ENCODE measurements around the gene CD6. TPM values are rescaled to one million over a fixed set of nuclear protein-coding genes. Genes with fewer than 3 reads are reported as not detected.
A peak's percentile ranks its signal among the peaks of the same experiment; 100 is the strongest.

Gene CD6
- total RNA-seq, 1 experiment from 2014 or later, result 1.4 TPM

- H3K4me3 ChIP-seq (replicated peaks in 1 of 2; ENCODE audit: low read depth in 1 of 2, low read length in 2 of 2), result no peak overlapping the region
Measured at GRCh38 chr11:61007383-61007955, 36.0 kb downstream of the CD6 start.

GRCh38 chr11:61007956-61008896 is 36.7 kb downstream of the CD6 start:
- Histone ChIP-seq H3K4me3 (replicated peaks in 1 of 2; ENCODE audit: low read depth in 1 of 2, low read length in 2 of 2) (no peak overlapping the region), H4K20me1 (ENCODE audit: insufficient read depth) (no peaks in the 10 kb centered on the region), H2AFZ (ENCODE audit: low read depth, low read length, poor library complexity, severe bottlenecking) (no peak overlapping the region), H3K27me3 (ENCODE audit: insufficient read depth, low read length) (peaks cover 7% of the 10 kb centered on the region; the same call in 1 of the 2 replicates), H3K9me3 (ENCODE audit: control insufficient read depth in 1 of 2, insufficient read depth in 1 of 2, low read depth in 1 of 2, low read length in 2 of 2) (no peaks in the 10 kb centered on the region), H3K9ac (ENCODE audit: low read length) (no peak overlapping the region), H3K9me2 (ENCODE audit: insufficient read depth) (no peaks in the 10 kb centered on the region), H3K4me1 (ENCODE audit: control insufficient read depth in 1 of 2, insufficient read depth in 2 of 2, low read length in 2 of 2) (no peaks in the 10 kb centered on the region), H3K27ac (ENCODE audit: low read depth, low read length) (no peak overlapping the region), H3K36me3 (ENCODE audit: control insufficient read depth in 1 of 2, insufficient read depth in 2 of 2, low read length in 2 of 2) (no peaks in the 10 kb centered on the region), H3K79me2 (ENCODE audit: insufficient read depth, low read length) (no peaks in the 10 kb centered on the region), H3K4me2 (ENCODE audit: low read length) (no peak overlapping the region)
- RAD21 ChIA-PET (ENCODE audit: low non-redundant PET in 1 of 2, low total read pairs in 2 of 2, uncharacterized antibody in 2 of 2, unreplicated experiment in 2 of 2), result no interaction called here
- no peak for TF ChIP-seq YY1 (IDR thresholded peaks at IDR 0.05; ENCODE audit: extremely low read depth, insufficient replicate concordance, low read depth, low read length)
- no peak for TF ChIP-seq SRF (IDR thresholded peaks at IDR 0.05; ENCODE audit: low read depth)
- no peak for TF ChIP-seq RAD21 (IDR thresholded peaks at IDR 0.05; ENCODE audit: low read depth)
- no peak for TF ChIP-seq FOSL1 (IDR thresholded peaks at IDR 0.05; ENCODE audit: low read depth)
- no peak for TF ChIP-seq REST (IDR thresholded peaks at IDR 0.05; ENCODE audit: low read depth)
- TF ChIP-seq ELF1 (IDR thresholded peaks at IDR 0.05; ENCODE audit: borderline replicate concordance, low read depth), result no peak
- TF ChIP-seq, protein P1, sequence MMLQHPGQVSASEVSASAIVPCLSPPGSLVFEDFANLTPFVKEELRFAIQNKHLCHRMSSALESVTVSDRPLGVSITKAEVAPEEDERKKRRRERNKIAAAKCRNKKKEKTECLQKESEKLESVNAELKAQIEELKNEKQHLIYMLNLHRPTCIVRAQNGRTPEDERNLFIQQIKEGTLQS (IDR thresholded peaks at IDR 0.05), result no peak
- no peak for TF ChIP-seq JUND (IDR thresholded peaks at IDR 0.05)
- no peak for TF ChIP-seq SP1 (IDR thresholded peaks at IDR 0.05; ENCODE audit: low read depth)
- CTCF ChIA-PET, result no interaction called here
- ATAC-seq, result peak; percentile 36; the same call in 1 of the 2 replicates
- DNase-seq (ENCODE audit: low read depth, low spot score), result no peak
- POLR2A ChIA-PET, result no interaction called here
- intact Hi-C loops (cut with micrococcal nuclease), result no loop called here
- BruUV-seq (replicated peaks), result no TSS peak

More at GRCh38 chr11:61007383-61007955, 36.0 kb downstream of the CD6 start:
- RAD21 ChIA-PET (ENCODE audit: low non-redundant PET in 1 of 2, low total read pairs in 2 of 2, uncharacterized antibody in 2 of 2, unreplicated experiment in 2 of 2), result no interaction called here
- Histone ChIP-seq H3K79me2 (ENCODE audit: insufficient read depth, low read length) (no peaks in the 10 kb centered on the region), H3K4me1 (ENCODE audit: control insufficient read depth in 1 of 2, insufficient read depth in 2 of 2, low read length in 2 of 2) (no peaks in the 10 kb centered on the region), H3K9me2 (ENCODE audit: insufficient read depth) (no peaks in the 10 kb centered on the region), H3K27ac (ENCODE audit: low read depth, low read length) (no peak overlapping the region), H3K27me3 (ENCODE audit: insufficient read depth, low read length) (no peaks in the 10 kb centered on the region), H3K36me3 (ENCODE audit: control insufficient read depth in 1 of 2, insufficient read depth in 2 of 2, low read length in 2 of 2) (no peaks in the 10 kb centered on the region), H2AFZ (ENCODE audit: low read depth, low read length, poor library complexity, severe bottlenecking) (no peak overlapping the region), H3K9ac (ENCODE audit: low read length) (no peak overlapping the region), H3K4me2 (ENCODE audit: low read length) (no peak overlapping the region), H4K20me1 (ENCODE audit: insufficient read depth) (no peaks in the 10 kb centered on the region), H3K9me3 (ENCODE audit: control insufficient read depth in 1 of 2, insufficient read depth in 1 of 2, low read depth in 1 of 2, low read length in 2 of 2) (no peaks in the 10 kb centered on the region)
- intact Hi-C loops (cut with micrococcal nuclease), result no loop called here
- POLR2A ChIA-PET, result no interaction called here
- ATAC-seq (no peak), DNase-seq (ENCODE audit: low read depth, low spot score) (no peak)
- no peak for TF ChIP-seq SP1 (IDR thresholded peaks at IDR 0.05; ENCODE audit: low read depth)
- no peak for TF ChIP-seq CEBPB (IDR thresholded peaks at IDR 0.05; ENCODE audit: low read depth)
- CTCF ChIA-PET, result no interaction called here
- no TSS peak for BruUV-seq (replicated peaks)

Measured in HCT116 (cell line).